ENCODE results near the gene SEC63.
"Not testable (repeated sequence)": the region's sequence is repeated elsewhere in the genome, so short reads cannot be mapped to it uniquely, and the experiment has no call there.

Gene SEC63

DNA sequence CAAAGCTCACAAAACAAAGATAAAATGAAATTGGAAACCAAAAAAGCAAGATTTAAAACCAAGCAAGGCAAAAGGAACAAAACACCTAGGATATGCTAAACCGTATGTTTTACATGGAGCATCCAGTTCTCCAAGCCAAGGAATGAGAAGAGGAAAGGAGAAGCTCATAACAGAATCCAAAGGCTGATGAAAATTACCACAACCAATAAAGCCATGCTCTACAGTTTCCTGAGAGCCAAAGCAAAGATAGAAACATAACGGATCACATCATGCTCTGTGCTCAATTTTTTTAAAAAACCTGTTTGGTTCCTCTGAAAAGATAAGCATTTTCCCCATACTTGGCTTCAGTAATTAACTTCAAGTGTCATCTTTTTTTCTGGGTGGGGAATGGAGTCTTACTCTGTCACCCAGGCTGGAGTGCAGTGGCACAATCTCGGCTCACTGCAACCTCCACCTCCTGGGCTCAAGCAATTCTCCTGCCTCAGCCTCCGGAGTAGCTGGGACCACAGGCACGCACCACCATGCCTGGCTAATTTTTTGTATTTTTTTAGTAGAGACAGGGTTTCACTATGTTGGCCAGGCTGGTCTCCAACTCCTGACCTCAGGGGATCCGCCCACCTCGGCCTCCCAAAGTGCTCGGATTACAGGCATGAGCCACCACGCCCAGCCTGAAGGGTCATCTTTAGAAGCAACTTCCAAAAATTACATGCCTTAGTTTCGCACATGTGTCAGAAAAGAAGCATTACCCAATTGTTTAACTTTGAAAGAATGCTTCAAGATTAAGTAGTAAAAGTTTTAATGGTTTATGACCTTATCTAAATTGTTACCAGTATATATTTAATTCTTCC is 31.1 kb downstream of the SEC63 start:
- not testable (repeated sequence) for DNase-seq

- DNase-seq: no peak
Observed at GRCh38 chr6:107917451-107918375, 40.3 kb downstream of the SEC63 start.

- DNase-seq: not testable (repeated sequence)
Observed at GRCh38 chr6:107916961-107917360, 41.0 kb downstream of the SEC63 start.

DNA sequence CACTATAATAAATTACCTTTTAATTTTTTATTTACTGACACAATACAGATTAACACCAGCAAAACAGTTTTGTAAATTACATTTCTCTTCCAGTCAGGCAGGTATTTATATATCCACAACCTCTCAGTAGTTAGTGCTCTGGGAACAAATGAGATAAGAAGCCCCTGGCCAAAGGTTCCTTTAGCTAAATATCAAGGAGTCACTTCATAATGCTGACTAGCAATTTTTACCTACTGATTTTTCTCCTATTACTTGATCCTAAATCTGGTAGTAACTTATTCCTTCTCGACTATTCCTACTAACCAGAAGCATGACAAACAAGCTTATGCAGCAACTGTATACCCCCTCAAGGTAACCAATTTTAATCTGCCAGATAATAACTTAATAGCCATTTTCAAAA is 46.3 kb downstream of the SEC63 start:
- no peak for DNase-seq

GRCh38 chr6:107894809-107895396 is 63.1 kb downstream of the SEC63 start:
- DNase-seq: no peak

DNA sequence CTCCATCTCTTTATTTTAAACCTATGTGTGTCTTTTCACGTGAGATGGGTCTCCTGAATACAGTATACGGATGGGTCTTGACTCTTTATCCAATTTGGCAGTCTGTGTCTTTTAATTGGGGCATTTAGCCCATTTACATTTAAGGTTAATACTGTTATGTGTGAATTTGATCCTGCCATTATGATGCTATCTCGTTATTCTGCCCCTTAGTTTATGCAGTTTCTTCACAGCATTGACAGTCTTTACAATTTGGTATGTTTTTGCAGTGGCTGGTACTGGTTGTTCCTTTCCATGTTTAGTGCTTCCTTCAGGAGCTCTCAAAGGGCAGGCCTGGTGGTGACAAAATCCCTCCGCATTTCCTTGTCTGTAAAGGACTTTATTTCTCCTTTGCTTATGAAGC is 67.6 kb downstream of the SEC63 start:
- DNase-seq: not testable (repeated sequence)

DNA sequence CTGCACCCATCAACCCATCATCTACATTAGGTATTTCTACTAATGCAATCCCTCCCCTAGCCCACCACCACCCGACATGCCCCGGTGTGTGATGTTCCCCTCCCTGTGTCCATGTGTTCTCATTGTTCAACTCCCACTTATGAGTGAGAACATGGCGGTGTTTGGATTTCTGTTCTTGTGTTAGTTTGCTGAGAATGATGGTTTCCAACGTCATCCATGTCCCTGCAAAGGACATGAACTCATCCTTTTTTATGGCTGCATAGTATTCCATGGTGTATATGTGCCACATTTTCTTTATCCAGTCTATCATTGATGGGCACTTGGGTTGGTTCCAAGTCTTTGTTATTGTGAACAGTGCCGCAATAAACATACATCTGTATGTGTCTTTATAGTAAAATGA is 72.1 kb downstream of the SEC63 start:
- not testable (repeated sequence) for DNase-seq

DNA sequence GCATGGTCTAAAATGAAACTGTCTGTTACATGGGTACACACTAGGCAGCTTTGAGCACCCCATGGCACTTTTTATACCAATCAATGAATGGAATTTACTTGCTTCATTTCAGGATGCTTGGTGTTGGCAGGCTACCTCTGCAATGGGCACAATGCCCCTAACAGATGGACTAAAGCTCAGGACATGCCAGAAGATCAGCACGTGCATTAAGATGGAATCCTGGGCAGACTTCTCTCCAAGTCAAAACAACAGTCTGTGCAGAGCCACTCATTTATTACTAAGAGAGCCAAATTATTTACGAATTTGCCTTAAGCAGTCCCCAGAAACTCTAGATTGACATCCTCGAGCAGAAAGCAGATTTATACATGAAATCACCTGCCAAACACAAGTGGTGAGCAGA is 78.1 kb downstream of the SEC63 start:
- DNase-seq: no peak

- no peak for DNase-seq
Observed at GRCh38 chr6:107877968-107878367, 80.0 kb downstream of the SEC63 start.

GRCh38 chr6:107871976-107872375 is 86.0 kb downstream of the SEC63 start:
- no peak for DNase-seq

DNA sequence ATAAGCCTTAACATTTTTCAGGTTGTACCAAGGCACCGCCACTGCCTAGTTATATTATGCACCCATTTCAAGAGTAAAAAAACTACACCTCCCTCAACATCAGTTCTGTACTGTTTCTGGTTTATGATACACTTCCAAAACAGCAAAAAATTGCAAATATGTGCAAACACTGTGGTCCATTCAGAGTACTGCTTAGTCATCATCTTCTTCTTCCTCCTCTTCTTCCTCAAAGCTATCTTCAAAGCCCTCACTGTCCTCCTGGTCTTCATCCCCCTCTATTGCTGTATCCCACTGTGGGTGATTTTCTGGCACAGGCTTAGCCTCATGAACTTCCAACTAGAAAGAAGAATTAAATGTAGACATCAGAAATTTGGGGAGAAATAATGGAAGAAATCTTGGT is 86.5 kb downstream of the SEC63 start:
- not testable (repeated sequence) for DNase-seq

- no peak for DNase-seq
Observed at GRCh38 chr6:107871016-107871415, 87.0 kb downstream of the SEC63 start.

DNA sequence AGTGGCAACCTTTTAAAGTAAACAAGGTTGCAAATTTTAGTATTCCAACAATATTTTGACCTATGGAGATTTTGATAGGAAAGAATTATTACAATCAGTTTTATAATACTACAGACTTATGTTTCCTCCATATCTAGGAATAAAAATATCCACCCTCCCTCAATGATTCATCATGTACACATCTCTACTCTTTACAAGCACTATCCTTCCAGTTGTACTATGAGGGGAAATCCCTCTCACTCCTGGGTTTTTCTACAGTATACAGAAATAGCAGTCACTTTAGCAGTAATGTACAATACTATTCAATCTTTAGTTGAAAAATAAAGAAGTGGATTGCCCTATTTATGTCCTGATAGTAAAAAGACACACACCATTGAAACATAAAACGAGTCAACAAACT is 87.6 kb downstream of the SEC63 start:
- no peak for DNase-seq

DNA sequence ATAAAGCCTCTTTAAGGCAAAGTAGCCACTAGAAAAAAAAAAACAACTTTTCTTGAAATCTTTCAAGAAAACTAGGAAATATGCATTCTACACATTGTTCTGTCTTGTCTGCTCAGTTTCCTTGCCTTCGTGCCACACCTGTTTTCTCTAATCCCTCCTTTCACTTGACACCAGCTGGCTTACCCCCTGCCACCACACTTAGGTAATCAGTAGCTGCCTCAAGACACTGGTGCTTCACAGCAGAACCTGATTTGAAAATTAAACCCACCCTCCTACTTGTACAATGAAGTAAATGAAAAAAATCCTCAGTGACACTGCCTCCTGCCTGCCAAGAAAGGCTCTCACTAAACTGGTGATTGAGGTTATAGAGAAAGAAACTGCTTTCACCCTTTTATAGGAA is 88.1 kb downstream of the SEC63 start:
- no peak for DNase-seq

- no peak for DNase-seq
Observed at GRCh38 chr6:107868867-107869611, 89.0 kb downstream of the SEC63 start.

- DNase-seq: no peak
Observed at GRCh38 chr6:107867302-107867615, 90.7 kb downstream of the SEC63 start.

DNA sequence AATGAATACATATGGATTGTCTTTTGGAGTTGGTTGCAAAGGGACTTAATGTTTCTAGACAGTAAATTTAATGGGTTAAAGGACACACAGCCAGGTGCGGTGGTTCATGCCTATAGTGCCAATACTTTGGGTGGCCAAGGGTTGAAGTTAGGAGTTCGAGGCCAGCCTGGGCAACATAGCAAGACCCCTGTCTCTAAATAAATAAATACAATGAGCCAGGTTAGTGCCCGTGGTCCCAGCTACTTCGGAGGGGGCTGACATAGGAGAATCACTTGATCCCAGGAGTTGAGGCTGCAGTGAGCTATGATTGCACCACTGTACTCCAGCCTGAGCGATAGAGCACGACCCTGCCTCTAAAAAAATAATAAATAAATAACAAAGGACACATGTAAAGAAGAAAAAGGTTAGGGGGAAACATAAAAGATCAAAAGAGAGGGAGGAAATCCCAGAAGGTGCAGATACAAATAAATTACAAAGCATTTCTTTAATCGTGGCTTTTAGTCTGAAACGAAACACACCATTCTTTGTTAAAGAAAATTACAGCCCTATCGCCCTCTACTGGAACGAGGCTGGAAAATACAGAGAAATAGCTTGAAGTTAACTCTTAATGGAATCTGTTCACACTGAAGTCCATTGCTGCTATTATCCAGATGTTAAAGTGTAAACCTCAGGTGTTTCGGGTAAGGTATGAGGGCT is 91.3 kb downstream of the SEC63 start:
- no peak for DNase-seq

- DNase-seq: no peak
Observed at GRCh38 chr6:107864226-107865127, 93.5 kb downstream of the SEC63 start.

DNA sequence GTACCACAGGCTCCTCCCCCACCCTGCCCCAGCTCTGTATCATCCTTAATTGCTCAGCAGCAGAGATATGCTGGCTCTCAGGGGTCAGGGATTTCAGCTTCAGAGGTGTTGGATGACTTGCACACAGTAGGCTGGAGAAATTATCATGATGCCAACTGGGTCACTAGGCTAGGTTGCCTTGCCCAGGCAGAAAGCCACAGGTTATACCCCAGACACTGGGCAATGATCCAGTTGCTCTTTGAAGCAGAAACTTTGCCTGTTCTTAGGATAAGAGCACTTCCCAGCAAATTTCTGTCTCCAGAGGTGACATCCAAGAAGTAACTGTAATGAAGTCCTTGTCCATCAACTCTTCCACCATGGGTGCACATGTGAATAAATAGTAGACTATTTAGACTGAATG is 95.6 kb downstream of the SEC63 start:
- DNase-seq: no peak

DNA sequence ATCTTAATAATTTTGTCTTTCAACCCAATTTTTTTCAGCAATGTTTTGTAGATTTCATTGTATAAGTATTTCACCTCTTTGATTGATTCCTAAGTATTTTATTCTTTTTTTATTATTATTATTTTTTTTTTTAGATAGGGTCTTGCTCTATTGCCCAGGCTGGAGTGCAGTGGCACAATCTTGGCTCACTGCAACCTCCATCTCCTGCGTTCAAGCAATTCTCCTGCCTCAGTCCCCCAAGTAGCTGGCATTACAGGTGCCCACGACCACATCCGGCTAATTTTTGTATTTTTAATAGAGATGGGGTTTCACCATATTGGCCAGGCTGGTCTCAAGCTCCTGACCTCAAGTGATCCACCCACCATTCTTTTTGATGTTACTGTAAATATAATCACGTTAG is 97.0 kb downstream of the SEC63 start:
- not testable (repeated sequence) for DNase-seq

DNA sequence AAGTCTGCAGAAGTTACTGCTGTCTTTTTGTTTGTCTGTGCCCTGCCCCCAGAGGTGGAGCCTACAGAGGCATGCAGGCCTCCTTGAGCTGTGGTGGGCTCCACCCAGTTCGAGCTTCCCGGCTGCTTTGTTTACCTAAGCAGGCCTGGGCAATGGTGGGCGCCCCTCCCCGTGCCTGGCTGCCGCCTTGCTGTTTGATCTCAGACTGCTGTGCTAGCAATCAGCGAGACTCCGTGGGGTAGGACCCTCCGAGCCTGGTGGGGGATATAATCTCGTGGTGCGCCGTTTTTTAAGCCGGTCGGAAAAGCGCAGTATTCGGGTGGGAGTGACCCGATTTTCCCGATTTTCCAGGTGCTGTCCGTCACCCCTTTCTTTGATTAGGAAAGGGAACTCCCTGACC is 97.9 kb downstream of the SEC63 start:
- DNase-seq: not testable (repeated sequence)
